Measurements from ENCODE around the gene LGALS3.
"Not testable (repeated sequence)": the region's sequence is repeated elsewhere in the genome, so short reads cannot be mapped to it uniquely, and the experiment has no call there.

The LGALS3 gene

GRCh38 chr14:55129086-55129427, at the start of gene LGALS3:
TSS of gene LGALS3 (plus strand) at chr14:55129252. CDS start at chr14:55137374, 8,122 bp downstream.
- DNase-seq: no peak

- not testable (repeated sequence) for DNase-seq
Measured at GRCh38 chr14:55079961-55080360, 49.1 kb upstream of the LGALS3 start.

GRCh38 chr14:55084401-55085059, 44.5 kb upstream of the LGALS3 start:
- no peak for DNase-seq

GRCh38 chr14:55085060-55085660, 43.9 kb upstream of the LGALS3 start:
- DNase-seq: no peak

GRCh38 chr14:55086938-55087337, 42.1 kb upstream of the LGALS3 start:
- DNase-seq: no peak

- DNase-seq: no peak
Measured at GRCh38 chr14:55088356-55088755, 40.7 kb upstream of the LGALS3 start.

GRCh38 chr14:55092341-55092740, 36.7 kb upstream of the LGALS3 start:
- DNase-seq: no peak

- no peak for DNase-seq
Measured at GRCh38 chr14:55094292-55095157, 34.5 kb upstream of the LGALS3 start.

GRCh38 chr14:55097881-55098560, 31.0 kb upstream of the LGALS3 start:
- DNase-seq: no peak

GRCh38 chr14:55098561-55098898, 30.5 kb upstream of the LGALS3 start:
- no peak for DNase-seq

GRCh38 chr14:55099756-55100155, 29.3 kb upstream of the LGALS3 start:
- no peak for DNase-seq

- DNase-seq: no peak
Measured at GRCh38 chr14:55101698-55102097, 27.4 kb upstream of the LGALS3 start.

- DNase-seq: peak; percentile 38 to 69
Measured at GRCh38 chr14:55102141-55102621, 26.9 kb upstream of the LGALS3 start.

GRCh38 chr14:55103005-55103640, 25.9 kb upstream of the LGALS3 start:
- peak; percentile 70 to 80 for DNase-seq

GRCh38 chr14:55103971-55104954, 24.8 kb upstream of the LGALS3 start:
- DNase-seq: no peak

- no peak for DNase-seq
Measured at GRCh38 chr14:55105991-55106390, 23.1 kb upstream of the LGALS3 start.

GRCh38 chr14:55107766-55108554, 21.1 kb upstream of the LGALS3 start:
- DNase-seq: peak; percentile 34 to 66

- no peak for DNase-seq
Measured at GRCh38 chr14:55109836-55110235, 19.2 kb upstream of the LGALS3 start.

GRCh38 chr14:55111122-55111708, 17.8 kb upstream of the LGALS3 start:
- DNase-seq: no peak

GRCh38 chr14:55114720-55115119, 14.3 kb upstream of the LGALS3 start:
- DNase-seq: no peak
